GM12875 (cell line): ENCODE measurements around the gene ATG9B.

Experiments used
- H3K4me3 ChIP-seq: one replicate; pipeline ENCODE4 v1.5.1; 2011; ENCODE audit warnings: low read depth, low read length, control low read depth
- CTCF ChIP-seq: IDR thresholded peaks from 2 replicates; pipeline ENCODE4 v1.5.1; 2011; ENCODE audit warnings: low read depth, mild to moderate bottlenecking, control low read depth, inconsistent platforms, low read length, moderate library complexity, borderline replicate concordance; ENCODE audit not compliant: insufficient read depth

ATG9B gene

DNA sequence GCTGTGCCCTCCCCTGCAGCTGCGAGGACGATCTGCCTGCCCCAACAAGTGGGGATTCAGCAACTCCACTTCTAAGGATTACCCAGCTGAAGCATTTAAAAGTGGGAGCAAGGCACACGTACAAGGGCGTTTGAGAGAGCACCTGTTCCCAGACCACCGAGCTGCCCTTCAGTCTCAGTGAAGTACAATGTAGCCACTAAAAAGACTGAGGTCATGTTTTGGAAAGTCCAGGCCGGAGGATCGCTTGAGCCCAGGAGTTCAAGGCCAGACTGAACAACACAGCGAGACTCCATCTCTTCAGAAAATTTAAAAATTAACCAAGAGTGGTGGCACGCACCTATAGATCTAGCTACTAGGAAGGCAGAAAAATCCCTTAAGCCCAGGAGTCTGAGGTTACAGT, 18.7 kb downstream of the ATG9B start:
- no peak overlapping the region for H3K4me3 ChIP-seq
- TF ChIP-seq CTCF, result no peak

GRCh38 chr7:151003572-151003971, 20.7 kb downstream of the ATG9B start:
- H3K4me3 ChIP-seq, result no peak overlapping the region
- TF ChIP-seq CTCF, result no peak

DNA sequence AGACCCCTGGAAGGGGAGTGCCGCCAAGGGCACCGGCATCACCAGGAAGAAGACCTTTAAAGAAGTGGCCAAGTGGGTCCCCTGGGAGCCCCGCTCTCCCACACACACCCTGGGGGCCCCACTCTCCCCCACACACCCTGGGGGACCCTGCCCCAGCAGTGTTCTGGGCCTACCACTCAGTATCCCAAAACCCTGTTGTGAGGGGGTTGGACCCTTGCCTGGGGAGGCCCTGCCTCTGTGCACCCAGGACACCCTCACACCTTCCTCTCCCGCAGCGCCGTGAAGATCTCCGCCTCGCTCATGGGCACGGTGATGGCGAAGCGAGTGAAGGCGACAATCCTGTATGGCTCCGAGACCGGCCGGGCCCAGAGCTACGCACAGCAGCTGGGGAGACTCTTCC, 22.7 kb downstream of the ATG9B start:
- no peak overlapping the region for H3K4me3 ChIP-seq
- no peak for TF ChIP-seq CTCF

DNA sequence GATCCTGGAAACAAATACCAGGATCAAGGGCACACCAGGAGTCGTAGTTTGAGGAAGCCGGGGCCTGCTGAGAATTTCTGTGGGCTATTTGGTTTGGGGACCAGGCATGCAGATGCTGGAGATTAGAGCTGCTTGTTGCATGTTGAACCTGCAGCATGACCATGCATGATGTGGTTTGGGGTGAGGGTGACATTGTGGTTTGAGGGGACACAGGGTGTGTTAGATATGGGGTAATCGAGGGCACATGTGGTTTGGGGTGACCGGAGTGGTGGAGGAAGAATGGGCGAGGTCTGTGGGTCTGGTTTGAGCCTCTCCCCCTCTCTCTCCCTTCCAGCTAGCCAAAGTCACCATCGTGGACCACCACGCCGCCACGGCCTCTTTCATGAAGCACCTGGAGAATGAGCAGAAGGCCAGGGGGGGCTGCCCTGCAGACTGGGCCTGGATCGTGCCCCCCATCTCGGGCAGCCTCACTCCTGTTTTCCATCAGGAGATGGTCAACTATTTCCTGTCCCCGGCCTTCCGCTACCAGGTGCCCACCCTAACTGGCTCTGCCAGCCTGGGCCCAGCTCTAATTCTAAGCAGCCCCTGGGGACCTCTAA, 23.3 kb downstream of the ATG9B start:
- TF ChIP-seq CTCF, result no peak
- H3K4me3 ChIP-seq, result no peak overlapping the region

DNA sequence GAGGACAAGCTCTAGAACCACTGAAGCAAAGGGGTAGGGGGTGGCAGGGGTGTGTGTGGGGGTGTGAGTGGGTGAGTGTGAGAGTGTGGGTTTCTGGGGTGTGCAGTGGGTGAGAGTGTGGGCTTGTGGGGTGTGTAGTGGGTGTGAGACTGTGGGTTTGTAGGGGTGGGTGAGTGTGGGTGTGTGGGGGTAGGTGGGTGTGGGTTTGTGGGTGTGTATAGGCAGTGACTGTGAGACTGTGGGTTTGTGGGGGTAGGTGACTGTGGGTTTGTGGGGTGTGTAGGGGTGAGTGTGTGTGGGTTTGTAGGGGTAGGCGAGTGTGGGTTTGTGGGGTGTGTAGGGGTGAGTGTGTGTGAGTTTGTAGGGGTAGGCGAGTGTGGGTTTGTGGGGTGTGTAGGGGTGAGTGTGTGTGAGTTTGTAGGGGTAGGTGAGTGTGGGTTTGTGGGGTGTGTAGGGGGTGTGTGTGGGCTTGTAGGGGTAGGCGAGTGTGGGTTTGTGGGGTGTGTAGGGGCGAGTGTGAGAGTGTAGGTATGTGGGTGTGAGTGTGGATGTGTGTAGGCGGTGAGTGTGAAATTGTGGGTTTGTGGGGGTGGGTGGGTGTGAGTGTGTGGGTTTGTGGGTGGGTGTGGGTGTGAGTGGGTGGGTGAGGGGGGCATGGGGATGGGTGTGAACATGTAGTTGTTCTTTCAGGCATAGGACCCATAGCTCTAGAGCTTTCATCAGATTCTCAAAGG, 24.6 kb downstream of the ATG9B start:
- TF ChIP-seq CTCF, result no peak
- no peak overlapping the region for H3K4me3 ChIP-seq

DNA sequence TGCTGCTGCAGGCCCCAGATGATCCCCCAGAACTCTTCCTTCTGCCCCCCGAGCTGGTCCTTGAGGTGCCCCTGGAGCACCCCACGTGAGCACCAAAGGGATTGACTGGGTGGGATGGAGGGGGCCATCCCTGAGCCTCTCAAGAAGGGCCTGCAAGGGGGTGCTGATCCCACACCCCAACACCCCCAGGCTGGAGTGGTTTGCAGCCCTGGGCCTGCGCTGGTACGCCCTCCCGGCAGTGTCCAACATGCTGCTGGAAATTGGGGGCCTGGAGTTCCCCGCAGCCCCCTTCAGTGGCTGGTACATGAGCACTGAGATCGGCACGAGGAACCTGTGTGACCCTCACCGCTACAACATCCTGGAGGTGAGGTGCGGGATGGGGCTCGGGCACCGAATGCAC, 25.3 kb downstream of the ATG9B start:
- TF ChIP-seq CTCF, result no peak
- H3K4me3 ChIP-seq, result no peak overlapping the region

DNA sequence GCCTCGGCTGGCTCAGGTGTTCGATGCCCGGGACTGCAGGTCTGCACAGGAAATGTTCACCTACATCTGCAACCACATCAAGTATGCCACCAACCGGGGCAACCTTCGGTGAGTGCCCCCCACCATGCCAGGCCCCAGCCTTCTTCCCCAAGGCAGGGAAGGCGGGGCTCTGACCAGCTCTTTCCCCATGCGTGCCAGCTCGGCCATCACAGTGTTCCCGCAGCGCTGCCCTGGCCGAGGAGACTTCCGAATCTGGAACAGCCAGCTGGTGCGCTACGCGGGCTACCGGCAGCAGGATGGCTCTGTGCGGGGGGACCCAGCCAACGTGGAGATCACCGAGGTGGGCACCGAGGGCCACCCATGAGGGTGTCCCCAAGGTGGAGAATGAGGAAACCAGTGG, 26.0 kb downstream of the ATG9B start:
- TF ChIP-seq CTCF, result no peak
- H3K4me3 ChIP-seq, result no peak overlapping the region
